AG10803 (cell line): Measurements from ENCODE around the gene AIFM1.

Source experiments
- DNase-seq: peaks from one replicate; pipeline ENCODE4 v3.0.0; 2010; ENCODE audit warnings: low read depth
- H3K4me3 ChIP-seq: 2 replicates; pipeline ENCODE4 v1.5.1; 2011; ENCODE audit warnings: mild to moderate bottlenecking, low read length, control low read depth
- CTCF ChIP-seq: conservative IDR thresholded peaks from 2 replicates; pipeline ENCODE4 v1.5.1; 2011; ENCODE audit warnings: mild to moderate bottlenecking, low read length, control low read depth, inconsistent platforms

AIFM1 gene

GRCh38 chrX:130165703-130166502 is at the start of gene AIFM1:
Gene AIFM1, minus strand, starts transcription at chrX:130165841. Its CDS starts 185 bp downstream, at chrX:130165656.
- H3K4me3 ChIP-seq, result peak within 1 kb of the TSS; percentile 67
- no peak for TF ChIP-seq CTCF
- peak; percentile 95 for DNase-seq

- DNase-seq, result no peak
- TF ChIP-seq CTCF, result no peak
- H3K4me3 ChIP-seq, result no peak overlapping the region
These were observed 47.7 kb upstream of the AIFM1 start for GRCh38 chrX:130213376-130213775.

DNA sequence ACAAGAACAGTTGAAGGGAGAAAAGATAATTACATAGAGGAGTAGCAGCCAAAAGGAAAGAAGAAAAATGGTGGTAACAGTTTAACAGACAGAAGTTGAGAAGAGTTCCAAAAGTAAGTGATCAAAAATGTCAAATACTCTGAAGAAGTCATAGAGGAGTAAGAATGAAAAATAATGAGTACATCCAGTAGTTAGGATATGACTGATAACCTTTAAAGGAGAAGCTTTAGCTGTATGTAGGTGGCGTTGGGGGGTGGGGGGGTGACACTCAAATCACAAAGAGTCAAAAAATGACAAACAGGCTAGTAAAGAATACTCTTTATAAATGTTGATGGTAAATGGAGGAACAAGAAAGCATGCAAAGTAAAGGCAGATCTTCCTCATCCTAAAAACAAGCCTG is 46.7 kb upstream of the AIFM1 start:
- no peak for TF ChIP-seq CTCF
- no peak overlapping the region for H3K4me3 ChIP-seq
- no peak for DNase-seq

GRCh38 chrX:130211415-130212186 is 46.0 kb upstream of the AIFM1 start:
- no peak for DNase-seq
- no peak for TF ChIP-seq CTCF
- H3K4me3 ChIP-seq, result no peak overlapping the region

GRCh38 chrX:130204647-130205046 is 39.0 kb upstream of the AIFM1 start:
- TF ChIP-seq CTCF, result no peak
- no peak overlapping the region for H3K4me3 ChIP-seq
- no peak for DNase-seq

GRCh38 chrX:130197464-130197863 is 31.8 kb upstream of the AIFM1 start:
- TF ChIP-seq CTCF, result no peak
- no peak overlapping the region for H3K4me3 ChIP-seq
- peak; percentile 34 for DNase-seq
